Smooth muscle cell (in vitro differentiated cells): Measurements from ENCODE around the gene DUOXA1. TPM values are rescaled to one million over a fixed set of nuclear protein-coding genes. Genes with fewer than 3 reads are reported as not detected.
A peak's percentile ranks its signal among the peaks of the same experiment; 100 is the strongest.

Experiments used
- DNase-seq: peaks from one replicate; lab custom pipeline; 2025; ENCODE audit not compliant: unreplicated experiment; lab: John Stamatoyannopoulos, UW
- H2AFZ ChIP-seq: fragments of 200-600 bp; sonication (generic); 2 replicates; pipeline ENCODE4 v1.6.0; 2016; ENCODE audit warnings: antibody characterized with exemption, low read depth, mild to moderate bottlenecking
- H3F3A ChIP-seq: fragments of 200-600 bp; sonication (generic); 2 replicates; pipeline ENCODE4 v1.6.0; 2017; ENCODE audit warnings: antibody characterized with exemption, low read depth
- H3K27ac ChIP-seq: fragments of 200-600 bp; sonication (generic); 2 replicates; pipeline ENCODE4 v1.5.1; 2016; ENCODE audit warnings: low read depth, mild to moderate bottlenecking
- H3K27me3 ChIP-seq: fragments of 200-600 bp; sonication (generic); 2 replicates; pipeline ENCODE4 v1.6.1; 2016; ENCODE audit warnings: low read depth, mild to moderate bottlenecking
- H3K36me3 ChIP-seq: fragments of 200-600 bp; sonication (generic); 2 replicates; pipeline ENCODE4 v1.5.1; 2016; ENCODE audit warnings: low read depth
- H3K4me1 ChIP-seq: fragments of 200-600 bp; sonication (generic); 2 replicates; pipeline ENCODE4 v1.5.1; 2016; ENCODE audit warnings: low read depth
- H3K4me2 ChIP-seq: fragments of 200-600 bp; sonication (generic); 2 replicates; pipeline ENCODE4 v1.6.0; 2016; ENCODE audit warnings: mild to moderate bottlenecking
- H3K4me3 ChIP-seq: fragments of 200-600 bp; sonication (generic); 2 replicates; pipeline ENCODE4 v1.5.1; 2016; ENCODE audit warnings: mild to moderate bottlenecking
- H3K79me2 ChIP-seq: fragments of 200-600 bp; sonication (generic); 2 replicates; pipeline ENCODE4 v1.6.0; 2016; ENCODE audit warnings: low read depth, mild to moderate bottlenecking
- H3K9ac ChIP-seq: fragments of 200-600 bp; sonication (generic); 2 replicates; pipeline ENCODE4 v1.6.0; 2016; ENCODE audit warnings: low read depth
- H3K9me3 ChIP-seq: fragments of 200-600 bp; sonication (generic); replicated peaks from 2 replicates; pipeline ENCODE4 v1.5.1; 2016; ENCODE audit warnings: low read depth
- H4K20me1 ChIP-seq: fragments of 200-600 bp; sonication (generic); 2 replicates; pipeline ENCODE4 v1.6.0; 2016; ENCODE audit warnings: low read depth
- WGBS: methylation state at CpG from one replicate; pipeline ENCODE4 v1.1.7; 2016; ENCODE audit warnings: low lambda C conversion rate; 5-methylcytosine and 5-hydroxymethylcytosine counted together
- polyA plus RNA-seq: library from polyadenylated mRNA; unstranded; fragments of >200 nt; fragmentation: Nextera tagmentation; extraction: Ambion mirVana; gene quantifications from 2 replicates; pipeline ENCODE4 v1.2.1, GENCODE V29; 2016
- total RNA-seq: library from RNA; depleted of rRNA; stranded (reverse); fragments of >200 nt; gene quantifications from 2 replicates; pipeline ENCODE4 v1.2.3, GENCODE V29; 2014
- TF ChIP-seq, protein P1 (sequence below): fragments of 200-600 bp; sonication (generic); IDR thresholded peaks from 2 replicates; pipeline ENCODE4 v1.5.1; 2017; ENCODE audit warnings: borderline replicate concordance, mild to moderate bottlenecking, antibody characterized with exemption; ENCODE audit not compliant: insufficient read depth, poor library complexity, severe bottlenecking

The DUOXA1 gene
- total and polyA plus RNA-seq, 2 experiments from 2014 or later: 2.8 to 7.6 TPM

GRCh38 chr15:45112591-45113379, 16.9 kb downstream of the DUOXA1 start:
- TF ChIP-seq, protein P1, sequence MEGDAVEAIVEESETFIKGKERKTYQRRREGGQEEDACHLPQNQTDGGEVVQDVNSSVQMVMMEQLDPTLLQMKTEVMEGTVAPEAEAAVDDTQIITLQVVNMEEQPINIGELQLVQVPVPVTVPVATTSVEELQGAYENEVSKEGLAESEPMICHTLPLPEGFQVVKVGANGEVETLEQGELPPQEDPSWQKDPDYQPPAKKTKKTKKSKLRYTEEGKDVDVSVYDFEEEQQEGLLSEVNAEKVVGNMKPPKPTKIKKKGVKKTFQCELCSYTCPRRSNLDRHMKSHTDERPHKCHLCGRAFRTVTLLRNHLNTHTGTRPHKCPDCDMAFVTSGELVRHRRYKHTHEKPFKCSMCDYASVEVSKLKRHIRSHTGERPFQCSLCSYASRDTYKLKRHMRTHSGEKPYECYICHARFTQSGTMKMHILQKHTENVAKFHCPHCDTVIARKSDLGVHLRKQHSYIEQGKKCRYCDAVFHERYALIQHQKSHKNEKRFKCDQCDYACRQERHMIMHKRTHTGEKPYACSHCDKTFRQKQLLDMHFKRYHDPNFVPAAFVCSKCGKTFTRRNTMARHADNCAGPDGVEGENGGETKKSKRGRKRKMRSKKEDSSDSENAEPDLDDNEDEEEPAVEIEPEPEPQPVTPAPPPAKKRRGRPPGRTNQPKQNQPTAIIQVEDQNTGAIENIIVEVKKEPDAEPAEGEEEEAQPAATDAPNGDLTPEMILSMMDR: no peak
- Histone ChIP-seq H3K4me2 (peak overlapping the region; percentile 81), H3K4me1 (peaks cover 8% of the 10 kb centered on the region), H3K27me3 (peaks cover 94% of the 10 kb centered on the region), H4K20me1 (no peaks in the 10 kb centered on the region), H3K36me3 (no peaks in the 10 kb centered on the region), H3K4me3 (peak overlapping the region; percentile 36), H3K27ac (no peak overlapping the region), H3K79me2 (no peaks in the 10 kb centered on the region), H3F3A (no peaks in the 10 kb centered on the region), H2AFZ (no peak overlapping the region), H3K9ac (no peak overlapping the region), H3K9me3 (no peaks in the 10 kb centered on the region)
- WGBS: 7% methylated on average over 46 of the region's 58 CpGs
- no peak for DNase-seq

DNA sequence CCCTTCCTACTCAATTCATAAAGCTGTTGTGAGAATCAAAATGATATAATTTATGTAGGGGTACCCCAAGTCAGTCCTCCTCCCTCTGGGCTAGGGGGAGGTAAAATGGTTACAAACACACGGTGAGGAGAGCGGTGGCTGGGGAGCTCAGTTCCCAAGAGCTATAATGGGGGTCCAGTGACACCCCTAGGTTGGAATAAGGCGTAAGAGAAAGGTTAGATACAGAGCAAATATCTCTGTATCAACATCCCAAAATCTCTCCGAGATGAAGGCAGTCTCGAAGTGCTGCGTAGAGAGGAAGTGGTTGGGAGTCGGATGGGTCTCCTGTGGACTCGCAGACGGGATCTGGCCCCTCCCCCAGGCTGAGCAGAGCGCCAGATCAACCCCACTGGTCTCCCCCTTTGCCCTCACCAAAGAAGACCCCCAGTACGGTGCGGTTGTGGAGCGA, 17.5 kb downstream of the DUOXA1 start:
- DNase-seq: no peak
- Histone ChIP-seq H3K4me2 (peak overlapping the region; percentile 81), H3K27ac (no peak overlapping the region), H3K9ac (no peak overlapping the region), H2AFZ (no peak overlapping the region), H3K27me3 (peaks cover 88% of the 10 kb centered on the region), H3F3A (no peaks in the 10 kb centered on the region), H3K36me3 (no peaks in the 10 kb centered on the region), H3K4me3 (peak overlapping the region; percentile 36), H4K20me1 (no peaks in the 10 kb centered on the region), H3K79me2 (no peaks in the 10 kb centered on the region), H3K9me3 (no peaks in the 10 kb centered on the region), H3K4me1 (peaks cover 8% of the 10 kb centered on the region)
- 11% methylated on average over 13 of the region's 13 CpGs for WGBS
- TF ChIP-seq, protein P1: no peak

DNA sequence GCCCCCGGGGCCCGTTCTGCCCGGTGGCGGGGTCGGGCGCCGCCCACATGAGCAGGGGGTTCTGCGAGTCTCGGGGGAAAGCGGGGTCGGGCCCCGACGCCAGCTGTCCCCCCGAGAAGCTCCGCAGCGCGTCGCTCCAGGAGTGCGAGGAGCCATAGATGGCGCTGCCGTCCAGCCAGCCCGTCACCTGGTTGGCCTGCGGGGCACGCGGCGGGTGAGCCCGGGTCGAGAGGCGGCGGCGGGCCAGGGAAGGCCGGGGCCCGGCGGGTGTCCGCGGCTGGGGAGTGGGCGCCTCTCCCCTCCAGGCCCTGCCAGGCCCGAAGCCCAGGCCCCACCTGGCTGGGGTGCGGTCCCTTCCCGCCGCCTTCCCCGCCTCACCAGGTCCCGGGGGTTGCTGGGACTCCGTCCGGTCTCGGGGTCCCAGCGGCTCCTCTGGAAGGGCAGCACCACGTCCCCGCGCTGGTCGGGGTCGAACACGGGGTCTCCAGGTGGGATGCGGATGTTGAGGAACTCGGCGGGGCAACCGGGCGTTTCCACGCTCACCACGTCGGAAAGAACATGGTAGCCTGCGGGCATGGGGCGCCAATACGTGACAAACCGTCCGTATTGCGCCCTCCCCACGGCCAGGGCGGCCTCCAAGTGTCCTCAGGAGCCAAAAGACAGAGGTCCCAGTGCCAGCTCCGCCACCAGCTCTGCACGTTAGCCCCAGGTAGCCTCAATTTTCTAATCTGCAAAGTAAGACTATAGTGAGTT, 18.1 kb downstream of the DUOXA1 start:
- DNase-seq: no peak
- Histone ChIP-seq H3K4me1 (peaks cover 8% of the 10 kb centered on the region), H3K4me2 (peak overlapping the region; percentile 81), H3K9me3 (no peaks in the 10 kb centered on the region), H3K27ac (no peak overlapping the region), H3K79me2 (no peaks in the 10 kb centered on the region), H3K36me3 (no peaks in the 10 kb centered on the region), H3F3A (no peaks in the 10 kb centered on the region), H3K27me3 (peaks cover 82% of the 10 kb centered on the region), H2AFZ (no peak overlapping the region), H3K9ac (no peak overlapping the region), H4K20me1 (no peaks in the 10 kb centered on the region), H3K4me3 (no peak overlapping the region)
- 11% methylated on average over 30 of the region's 71 CpGs for WGBS
- TF ChIP-seq, protein P1: no peak
